GM21737 (cell line): Measurements from ENCODE around the gene PRELP.
"Not testable (repeated sequence)": the region's sequence is repeated elsewhere in the genome, so short reads cannot be mapped to it uniquely, and the experiment has no call there.

Experiments
- ATAC-seq: cut with Tn5 transposase; IDR thresholded peaks from one replicate; pipeline ENCODE4 v1.9.1; 2021; ENCODE audit warnings: mild to moderate bottlenecking, moderate library complexity; ENCODE audit not compliant: unreplicated experiment

Gene PRELP

DNA sequence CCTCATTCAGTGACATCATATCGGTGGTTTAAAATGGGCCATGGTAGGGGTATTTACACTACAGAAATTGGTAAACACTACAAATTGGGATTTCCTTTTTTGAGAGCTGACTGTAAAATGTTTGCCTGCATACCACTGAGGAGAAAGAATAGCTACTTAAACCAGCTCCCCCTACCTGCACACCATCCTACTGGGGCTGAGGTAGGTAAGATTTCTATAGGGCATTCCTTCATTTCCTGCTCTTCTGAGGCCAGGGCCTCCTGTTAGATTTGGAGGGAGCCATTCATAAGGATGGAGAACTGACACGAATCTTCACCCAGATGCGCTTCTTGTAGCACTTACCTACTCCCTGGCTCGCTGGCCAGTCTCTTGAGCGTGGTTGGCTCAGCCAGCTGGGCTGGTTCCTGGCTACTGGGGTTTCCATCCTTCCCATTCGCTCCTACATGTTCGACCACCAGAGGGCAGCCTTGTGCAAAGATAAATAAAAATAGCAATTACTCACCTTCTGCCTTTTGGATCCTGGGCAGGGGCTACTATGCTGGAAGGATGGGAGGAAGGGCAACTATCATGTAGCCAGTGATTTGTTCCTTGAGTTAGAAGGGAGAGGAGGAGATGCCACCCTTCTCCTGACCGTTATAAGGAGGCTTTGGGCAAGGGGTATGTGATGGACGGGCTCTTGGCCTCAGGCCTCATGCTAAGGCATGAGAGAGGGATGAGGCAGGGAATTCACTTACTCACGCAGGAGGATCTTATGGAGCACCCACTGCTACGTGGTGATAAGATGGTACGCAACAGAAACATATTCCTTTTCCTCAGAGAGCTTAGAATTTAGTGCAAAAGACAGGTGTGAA lies 29.0 kb downstream of the PRELP start:
- no peak for ATAC-seq

- no peak for ATAC-seq
Observed at GRCh38 chr1:203505526-203506204, 30.1 kb downstream of the PRELP start.

- ATAC-seq = no peak
Observed at GRCh38 chr1:203506858-203507626, 31.4 kb downstream of the PRELP start.

DNA sequence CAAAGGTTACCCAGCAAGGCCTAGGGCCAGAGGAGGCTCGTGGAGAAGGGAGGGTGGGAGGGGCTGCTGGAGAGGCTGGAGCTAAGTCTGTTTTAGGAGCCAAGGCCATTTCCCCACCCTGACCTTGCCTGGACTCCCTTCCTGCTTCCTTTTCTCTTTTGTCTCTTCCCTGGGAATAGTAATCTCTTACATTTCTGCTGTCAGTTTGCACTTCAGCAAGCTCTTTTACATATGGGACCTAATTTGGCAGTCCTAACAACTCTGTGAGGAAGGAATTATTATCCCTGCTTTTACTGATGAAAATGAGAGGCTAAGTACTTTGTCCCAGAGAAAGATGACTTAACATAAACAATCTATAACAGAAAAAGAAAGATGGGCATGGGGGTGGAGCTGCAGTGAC lies 32.2 kb downstream of the PRELP start:
- no peak for ATAC-seq

DNA sequence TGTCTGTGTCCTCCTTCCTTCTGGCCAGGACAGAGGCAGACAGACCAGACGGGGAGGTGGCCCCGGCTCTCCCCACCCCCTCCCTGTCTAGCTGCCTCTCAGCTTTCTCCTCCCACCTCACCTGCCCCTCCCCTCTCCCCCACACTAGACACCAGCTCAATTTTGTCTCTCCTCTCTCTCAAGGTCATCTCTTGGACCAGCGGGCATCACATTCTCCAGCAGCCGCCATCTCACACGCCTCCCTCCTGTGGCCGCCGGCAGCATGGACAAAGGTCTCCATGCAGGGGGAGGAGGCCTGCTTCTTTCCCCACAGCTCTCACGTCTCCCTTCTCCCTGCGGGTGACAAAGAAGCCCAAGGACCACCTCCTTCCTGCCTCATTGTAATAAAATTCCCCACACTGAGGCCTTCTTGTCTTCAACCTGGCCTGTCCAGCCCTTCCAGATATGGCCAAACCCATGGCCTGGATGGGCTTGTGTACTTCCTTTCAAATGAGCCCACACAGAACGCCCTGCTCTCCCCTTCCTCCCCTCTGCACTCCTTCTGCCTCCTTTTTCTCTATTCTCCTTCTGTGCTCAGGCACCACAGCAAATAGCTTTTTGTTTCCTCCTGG lies 33.0 kb downstream of the PRELP start:
- no peak for ATAC-seq

DNA sequence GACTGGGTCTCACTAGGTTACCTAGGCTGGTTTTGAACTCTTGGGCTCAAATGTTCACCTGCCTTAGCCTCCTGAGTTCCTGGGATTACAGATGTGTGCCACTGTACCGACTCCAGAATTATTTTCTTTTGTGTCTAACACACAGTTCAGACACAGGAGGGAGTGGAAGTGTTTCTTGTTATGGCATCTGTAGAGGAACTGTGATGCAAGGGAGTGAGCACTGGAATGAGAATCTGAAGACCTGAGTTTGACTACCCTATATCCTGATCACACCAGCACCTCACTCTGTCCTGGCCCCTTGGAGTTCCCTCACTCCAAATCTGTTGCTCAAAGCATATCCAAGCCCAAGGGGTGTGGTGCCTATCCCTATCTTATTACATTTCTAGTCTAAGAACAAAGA lies 33.5 kb downstream of the PRELP start:
- ATAC-seq = no peak

GRCh38 chr1:203511513-203511912 lies 35.9 kb downstream of the PRELP start:
- ATAC-seq = no peak

- ATAC-seq = no peak
Observed at GRCh38 chr1:203511930-203512329, 36.3 kb downstream of the PRELP start.

DNA sequence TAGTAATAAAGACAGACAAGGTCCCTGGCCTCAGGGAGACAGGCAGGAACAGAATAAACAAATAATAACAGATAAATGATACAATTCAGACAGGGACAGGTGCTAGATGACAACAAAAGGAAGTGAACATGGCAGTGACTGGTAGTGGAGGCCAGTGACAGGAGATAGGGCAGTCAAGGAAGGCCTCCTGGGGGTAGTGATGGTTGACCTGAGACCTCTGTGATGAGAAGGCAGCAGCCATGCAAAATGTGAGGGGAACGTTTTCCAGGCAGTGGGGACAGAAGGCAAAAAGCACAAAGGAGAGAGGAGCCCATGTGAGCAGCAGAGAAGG lies 36.9 kb downstream of the PRELP start:
- ATAC-seq = no peak

- ATAC-seq = no peak
Observed at GRCh38 chr1:203512848-203513584, 37.4 kb downstream of the PRELP start.

GRCh38 chr1:203513585-203514031 lies 38.0 kb downstream of the PRELP start:
- ATAC-seq = no peak

GRCh38 chr1:203516184-203516583 lies 40.6 kb downstream of the PRELP start:
- ATAC-seq = no peak

GRCh38 chr1:203516906-203517305 lies 41.3 kb downstream of the PRELP start:
- no peak for ATAC-seq

DNA sequence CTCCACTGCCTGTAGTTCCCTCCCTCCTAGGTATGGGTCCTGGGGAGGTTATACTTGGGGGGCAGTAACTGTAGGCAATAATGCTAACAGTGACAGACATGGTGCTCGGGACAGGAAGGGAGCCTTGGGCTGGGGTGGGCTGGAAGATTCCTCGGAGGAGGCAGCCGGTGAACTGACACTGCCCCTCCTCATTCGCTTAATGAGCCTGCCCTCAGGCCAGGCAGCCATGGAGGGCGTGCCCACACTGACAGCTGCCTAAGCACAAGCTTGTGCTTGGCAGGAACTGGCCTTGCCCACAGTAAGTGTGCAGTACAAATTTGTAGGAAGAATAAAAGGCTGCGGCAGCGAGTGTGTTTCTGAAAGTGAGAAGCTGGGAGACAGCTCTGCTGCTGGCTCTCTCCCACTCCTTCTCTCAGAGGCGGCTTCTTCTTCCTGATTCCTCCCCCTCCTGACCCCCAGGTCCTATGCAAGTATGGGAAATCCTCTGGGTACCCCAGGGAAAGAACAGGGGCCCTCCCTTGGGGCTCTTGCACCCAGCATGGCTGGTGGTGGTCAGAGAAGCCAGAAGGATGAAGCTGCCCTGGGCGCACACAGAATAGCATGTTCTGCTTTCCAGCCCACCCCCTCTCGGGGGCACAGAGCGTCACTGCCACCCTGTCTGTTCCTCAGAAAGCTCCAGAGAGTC lies 42.0 kb downstream of the PRELP start:
- no peak for ATAC-seq

- not testable (repeated sequence) for ATAC-seq
Observed at GRCh38 chr1:203518139-203518538, 42.5 kb downstream of the PRELP start.

DNA sequence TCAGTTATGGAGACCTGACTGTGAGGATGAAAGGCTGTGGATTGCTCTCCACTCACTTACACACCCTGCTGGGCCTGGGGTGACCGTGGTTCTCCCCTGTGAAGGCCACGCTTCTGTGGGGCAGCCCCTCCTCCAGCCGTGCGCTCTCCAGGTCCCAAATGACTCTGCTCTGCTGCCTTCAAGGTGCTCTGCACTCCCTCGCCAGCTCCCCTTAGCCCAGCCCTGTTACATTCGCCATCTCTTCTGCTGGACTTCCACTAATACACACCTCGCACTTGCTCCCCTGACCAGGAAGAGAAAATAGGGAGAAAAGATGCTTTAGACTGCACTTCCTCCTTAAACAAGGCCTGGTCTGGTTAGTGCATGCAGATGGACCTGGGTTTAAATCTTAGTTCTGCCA lies 42.9 kb downstream of the PRELP start:
- no peak for ATAC-seq

DNA sequence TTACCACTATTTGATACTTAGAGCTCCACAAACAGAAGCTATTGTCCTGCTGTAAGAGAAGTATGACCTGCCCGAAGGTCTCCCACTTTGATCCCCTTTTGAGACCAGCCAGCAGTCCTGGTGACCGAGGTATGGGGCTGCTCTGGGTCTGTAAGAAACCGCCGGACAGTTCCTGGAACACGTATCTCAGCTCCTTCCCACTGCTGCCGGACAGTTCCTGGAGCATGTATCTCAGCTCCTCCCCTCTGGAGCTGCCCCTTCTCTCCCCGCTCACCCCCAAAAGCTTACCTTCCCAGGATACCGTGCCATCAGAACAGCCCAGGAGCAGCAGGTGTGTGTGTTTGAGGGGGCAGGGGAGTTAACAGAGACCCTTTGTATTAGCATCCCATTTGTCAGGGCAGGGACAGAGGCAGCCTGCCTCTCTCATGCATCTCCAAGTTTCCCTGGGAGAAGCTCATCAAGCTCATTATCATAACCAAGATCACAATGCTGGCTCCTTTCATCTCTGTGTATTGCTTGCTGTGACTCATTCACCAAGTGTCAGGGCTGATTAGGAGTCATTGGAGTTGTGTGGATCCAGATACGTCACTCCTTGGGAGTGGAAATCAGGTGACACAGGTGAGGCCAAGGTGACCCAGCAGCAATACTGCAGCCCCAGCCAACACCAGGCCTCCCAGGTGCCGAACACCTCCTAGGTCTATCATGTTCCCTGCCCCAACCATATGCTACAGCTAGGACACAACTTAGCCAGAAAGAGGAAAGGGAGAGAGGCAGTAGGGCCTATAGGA lies 43.6 kb downstream of the PRELP start:
- ATAC-seq = no peak

DNA sequence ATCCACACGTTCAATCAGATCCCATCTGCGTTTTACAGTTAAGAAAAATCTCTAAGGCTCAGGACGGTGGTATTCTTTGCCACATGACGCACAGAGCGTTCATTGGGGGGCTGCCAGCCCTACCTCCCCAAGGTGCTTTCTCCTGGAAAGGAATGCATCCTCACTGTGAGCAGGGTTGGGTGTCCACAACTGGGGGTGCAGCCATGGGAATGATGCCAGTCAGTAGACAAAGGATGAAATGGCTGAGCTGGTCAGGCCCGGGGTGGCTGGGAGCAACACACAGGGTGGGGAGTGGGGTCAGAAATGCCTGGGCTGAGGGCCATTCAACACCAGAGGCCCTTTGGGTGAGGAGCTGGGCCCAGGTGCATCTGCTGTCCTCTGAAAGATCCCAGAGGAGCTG lies 44.3 kb downstream of the PRELP start:
- no peak for ATAC-seq

DNA sequence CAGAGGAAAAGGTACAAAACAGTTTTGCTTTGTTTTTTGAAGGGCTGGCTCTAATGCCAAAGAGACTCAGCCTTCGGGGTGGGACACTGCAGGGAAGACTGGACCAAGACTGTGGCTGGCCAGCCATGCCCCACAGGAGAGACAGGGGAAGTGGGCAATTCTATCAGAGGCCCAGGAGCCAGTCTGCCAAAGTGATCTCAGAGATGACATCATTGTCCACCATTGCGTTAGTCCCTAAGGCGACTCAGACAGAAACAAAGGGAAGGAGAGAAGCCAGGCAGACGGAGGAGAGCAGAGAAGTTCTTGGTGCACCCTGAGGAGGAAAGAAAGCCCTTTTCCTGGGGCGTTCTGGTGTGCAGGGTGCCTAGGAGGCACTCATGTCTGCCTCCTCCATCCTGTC lies 44.7 kb downstream of the PRELP start:
- ATAC-seq = no peak
